ENCODE data around the gene PNKP. TPM values are rescaled to one million over a fixed set of nuclear protein-coding genes. Genes with fewer than 3 reads are reported as not detected.

The PNKP gene
- total and polyA plus RNA-seq, 4 donors: 23.7 to 93.0 (median 70.8) TPM

GRCh38 chr19:49863254-49863934, 4.0 kb downstream of the PNKP start:
- Histone ChIP-seq H3K4me1 (ENCODE audit: control insufficient read depth in 1 of 2, insufficient read depth in 2 of 2, low read length in 2 of 2) (no peaks in the 10 kb centered on the region), H3K27ac (ENCODE audit: low read depth in 1 of 2, low read length in 2 of 2) (no peak overlapping the region)
- peak in 1 of 2 donors; percentile 44 for DNase-seq

GRCh38 chr19:49862391-49863253, 4.8 kb downstream of the PNKP start:
- no peak for ATAC-seq (ENCODE audit: low FRiP score)
- 75 to 78% methylated on average over 43 to 49 of the region's 49 CpGs for WGBS, 2 donors
- Histone ChIP-seq H3K4me3 (ENCODE audit: low read length in 2 of 2) (no peak overlapping the region), H3K36me3 (ENCODE audit: control insufficient read depth in 1 of 2, insufficient read depth in 2 of 2, low read length in 1 of 2) (no peaks in the 10 kb centered on the region), H3K27ac (ENCODE audit: low read depth in 1 of 2, low read length in 2 of 2) (no peak overlapping the region), H3K27me3 (ENCODE audit: control insufficient read depth in 1 of 2, insufficient read depth in 2 of 2, low read length in 1 of 2) (no peaks in the 10 kb centered on the region), H3K9me3 (ENCODE audit: control insufficient read depth, low read length) (no peaks in the 10 kb centered on the region), H3K4me1 (ENCODE audit: control insufficient read depth in 1 of 2, insufficient read depth in 2 of 2, low read length in 2 of 2) (no peaks in the 10 kb centered on the region)
- peak; percentile 54 to 78 for DNase-seq
- intact Hi-C loops (cut with DNase I): loop anchor here in 1 of 2 donors (10.0 kb wide), 1 partner anchor 98 kb away; the partner anchor contains the start of genes AP2A1 and TSKS

More at GRCh38 chr19:49863254-49863934, 4.0 kb downstream of the PNKP start:
- H3K27me3 ChIP-seq (ENCODE audit: control insufficient read depth in 1 of 2, insufficient read depth in 2 of 2, low read length in 1 of 2): no peaks in the 10 kb centered on the region
- no peak overlapping the region for H3K4me3 ChIP-seq (ENCODE audit: low read length in 2 of 2)
- no peak for ATAC-seq (ENCODE audit: low FRiP score)
- H3K9me3 ChIP-seq (ENCODE audit: control insufficient read depth, low read length): no peaks in the 10 kb centered on the region
- intact Hi-C loops (cut with DNase I): loop anchor here in 1 of 2 donors (10.0 kb wide), 1 partner anchor 99 kb away; the partner anchor contains the start of genes AP2A1 and TSKS
- WGBS, 2 donors: 88 to 90% methylated on average over 24 of the region's 24 CpGs
- H3K36me3 ChIP-seq (ENCODE audit: control insufficient read depth in 1 of 2, insufficient read depth in 2 of 2, low read length in 1 of 2): no peaks in the 10 kb centered on the region

- intact Hi-C loops (cut with DNase I): loop anchor here in 1 of 2 donors (10.0 kb wide), 1 partner anchor 97 kb away; the partner anchor contains the start of genes AP2A1 and TSKS
- 82 to 83% methylated on average over 58 to 60 of the region's 60 CpGs for whole genome bisulfite sequencing, 2 donors
- Histone ChIP-seq H3K27me3 (ENCODE audit: control insufficient read depth in 1 of 2, insufficient read depth in 2 of 2, low read length in 1 of 2) (no peaks in the 10 kb centered on the region), H3K36me3 (ENCODE audit: control insufficient read depth in 1 of 2, insufficient read depth in 2 of 2, low read length in 1 of 2) (no peaks in the 10 kb centered on the region), H3K9me3 (ENCODE audit: control insufficient read depth, low read length) (no peaks in the 10 kb centered on the region), H3K27ac (ENCODE audit: low read depth in 1 of 2, low read length in 2 of 2) (no peak overlapping the region), H3K4me3 (ENCODE audit: low read length in 2 of 2) (no peak overlapping the region), H3K4me1 (ENCODE audit: control insufficient read depth in 1 of 2, insufficient read depth in 2 of 2, low read length in 2 of 2) (no peaks in the 10 kb centered on the region)
- ATAC-seq (ENCODE audit: low FRiP score): no peak
- DNase-seq: peak in 1 of 2 donors; percentile 48
Measured at GRCh38 chr19:49861541-49862378, 5.6 kb downstream of the PNKP start.

- Histone ChIP-seq H3K36me3 (ENCODE audit: control insufficient read depth in 1 of 2, insufficient read depth in 2 of 2, low read length in 1 of 2) (no peaks in the 10 kb centered on the region), H3K27ac (ENCODE audit: low read depth in 1 of 2, low read length in 2 of 2) (no peak overlapping the region), H3K27me3 (ENCODE audit: control insufficient read depth in 1 of 2, insufficient read depth in 2 of 2, low read length in 1 of 2) (no peaks in the 10 kb centered on the region), H3K4me1 (ENCODE audit: control insufficient read depth in 1 of 2, insufficient read depth in 2 of 2, low read length in 2 of 2) (no peaks in the 10 kb centered on the region), H3K9me3 (ENCODE audit: control insufficient read depth, low read length) (no peaks in the 10 kb centered on the region), H3K4me3 (ENCODE audit: low read length in 2 of 2) (no peak overlapping the region)
- WGBS, 2 donors: 41 to 43% methylated on average over 13 of the region's 13 CpGs
- intact Hi-C loops (cut with DNase I): loop anchor here in 1 of 2 donors (10.0 kb wide), 1 partner anchor 96 kb away; the partner anchor contains the start of genes AP2A1 and TSKS
- DNase-seq: peak in 1 of 2 donors; percentile 79
- no peak for ATAC-seq (ENCODE audit: low FRiP score)
Measured at GRCh38 chr19:49861107-49861506, 6.3 kb downstream of the PNKP start.

- ATAC-seq (ENCODE audit: low FRiP score): no peak
- H3K9me3 ChIP-seq (ENCODE audit: control insufficient read depth, low read length): no peaks in the 10 kb centered on the region
- DNase-seq: peak in 1 of 2 donors; percentile 70
- H3K4me3 ChIP-seq (ENCODE audit: low read length in 2 of 2): no peak overlapping the region
- intact Hi-C loops (cut with DNase I): loop anchor here in 1 of 2 donors (10.0 kb wide), 1 partner anchor 96 kb away; the partner anchor contains the start of genes AP2A1 and TSKS
- H3K27me3 ChIP-seq (ENCODE audit: control insufficient read depth in 1 of 2, insufficient read depth in 2 of 2, low read length in 1 of 2): no peaks in the 10 kb centered on the region
- no peak overlapping the region for H3K27ac ChIP-seq (ENCODE audit: low read depth in 1 of 2, low read length in 2 of 2)
- no peaks in the 10 kb centered on the region for H3K4me1 ChIP-seq (ENCODE audit: control insufficient read depth in 1 of 2, insufficient read depth in 2 of 2, low read length in 2 of 2)
- H3K36me3 ChIP-seq (ENCODE audit: control insufficient read depth in 1 of 2, insufficient read depth in 2 of 2, low read length in 1 of 2): no peaks in the 10 kb centered on the region
- 71 to 72% methylated on average over 17 of the region's 17 CpGs for WGBS, 2 donors
Measured at GRCh38 chr19:49860336-49861102, 6.9 kb downstream of the PNKP start.

- 77 to 80% methylated on average over 22 of the region's 22 CpGs for WGBS, 2 donors
- Histone ChIP-seq H3K27me3 (ENCODE audit: control insufficient read depth in 1 of 2, insufficient read depth in 2 of 2, low read length in 1 of 2) (no peaks in the 10 kb centered on the region), H3K27ac (ENCODE audit: low read depth in 1 of 2, low read length in 2 of 2) (no peak overlapping the region), H3K9me3 (ENCODE audit: control insufficient read depth, low read length) (no peaks in the 10 kb centered on the region), H3K4me1 (ENCODE audit: control insufficient read depth in 1 of 2, insufficient read depth in 2 of 2, low read length in 2 of 2) (no peaks in the 10 kb centered on the region), H3K4me3 (ENCODE audit: low read length in 2 of 2) (no peak overlapping the region), H3K36me3 (ENCODE audit: control insufficient read depth in 1 of 2, insufficient read depth in 2 of 2, low read length in 1 of 2) (no peaks in the 10 kb centered on the region)
- intact Hi-C loops (cut with DNase I): loop anchor here in 1 of 2 donors (10.0 kb wide), 1 partner anchor 95 kb away; the partner anchor contains the start of genes AP2A1 and TSKS
- DNase-seq (peak in 1 of 2 donors; percentile 74), ATAC-seq (ENCODE audit: low FRiP score) (no peak)
Measured at GRCh38 chr19:49859682-49860335, 7.6 kb downstream of the PNKP start.

- H3K27ac ChIP-seq (ENCODE audit: low read depth in 1 of 2, low read length in 2 of 2): no peak overlapping the region
Measured at GRCh38 chr19:49858088-49858985, 9.0 kb downstream of the PNKP start.

More at GRCh38 chr19:49858088-49858985, 9.0 kb downstream of the PNKP start:
- no peaks in the 10 kb centered on the region for H3K27me3 ChIP-seq (ENCODE audit: control insufficient read depth in 1 of 2, insufficient read depth in 2 of 2, low read length in 1 of 2)
- H3K4me1 ChIP-seq (ENCODE audit: control insufficient read depth in 1 of 2, insufficient read depth in 2 of 2, low read length in 2 of 2): no peaks in the 10 kb centered on the region
- intact Hi-C loops (cut with DNase I): no loop called here
- ATAC-seq (ENCODE audit: low FRiP score) (peak; percentile 1), DNase-seq (peak in 1 of 2 donors; percentile 70)
- no peaks in the 10 kb centered on the region for H3K9me3 ChIP-seq (ENCODE audit: control insufficient read depth, low read length)
- H3K4me3 ChIP-seq (ENCODE audit: low read length in 2 of 2): no peak overlapping the region
- WGBS, 2 donors: 83% methylated on average over 36 to 37 of the region's 37 CpGs
- H3K36me3 ChIP-seq (ENCODE audit: control insufficient read depth in 1 of 2, insufficient read depth in 2 of 2, low read length in 1 of 2): no peaks in the 10 kb centered on the region

All from aorta (tissue), 5 donors.